OCI-LY7 (cell line): ENCODE measurements around the gene EVX1. TPM values are rescaled to one million over a fixed set of nuclear protein-coding genes. Genes with fewer than 3 reads are reported as not detected.

Experiments
- BruUV-seq: library from RNA; stranded (reverse); fragments of 400-500 nt; replicated peaks from 2 replicates; lab custom pipeline; 2021; lab: Mats Ljungman, UMichigan
- CTCF ChIA-PET: fragments of 300-600 bp; sonication (Branson Sonifier 250); formaldehyde crosslinking; loops from one replicate; lab custom pipeline; 2022; ENCODE audit warnings: antibody characterized with exemption; ENCODE audit not compliant: unreplicated experiment; lab: Charles Lee
- POLR2A ChIA-PET: fragments of 300-600 bp; sonication (Branson Sonifier 250); formaldehyde crosslinking; loops from one replicate; lab custom pipeline; 2022; ENCODE audit warnings: antibody characterized with exemption; lab: Charles Lee
- DNase-seq: peaks from one replicate; pipeline ENCODE4 v3.0.0-alpha.2; 2015; ENCODE audit warnings: low spot score
- H2AFZ ChIP-seq: fragments of 200-600 bp; sonication (generic), shearing (Covaris generic); 2 replicates; pipeline ENCODE4 v1.6.1; 2014; ENCODE audit warnings: mild to moderate bottlenecking, antibody characterized with exemption, low read length, moderate library complexity
- H3K27ac ChIP-seq: fragments of 200-600 bp; sonication (generic); 2 replicates; pipeline ENCODE4 v1.5.1; 2014; ENCODE audit warnings: mixed run types, low read depth, mild to moderate bottlenecking, moderate library complexity, low read length, inconsistent platforms; ENCODE audit not compliant: poor library complexity, severe bottlenecking
- H3K36me3 ChIP-seq: fragments of 200-600 bp; sonication (generic); 2 replicates; pipeline ENCODE4 v1.6.1; 2014; ENCODE audit warnings: mild to moderate bottlenecking, antibody characterized with exemption, low read length, moderate library complexity, mixed read lengths; ENCODE audit not compliant: insufficient read depth
- H3K4me1 ChIP-seq: fragments of 200-600 bp; sonication (generic); 2 replicates; pipeline ENCODE4 v1.5.1; 2014; ENCODE audit warnings: mild to moderate bottlenecking, low read length; ENCODE audit not compliant: insufficient read depth, poor library complexity, severe bottlenecking
- H3K4me2 ChIP-seq: fragments of 200-600 bp; sonication (generic); 2 replicates; pipeline ENCODE4 v1.6.1; 2014; ENCODE audit warnings: mild to moderate bottlenecking, low read length
- H3K4me3 ChIP-seq: fragments of 200-600 bp; sonication (generic); 2 replicates; pipeline ENCODE4 v1.5.1; 2014; ENCODE audit warnings: mild to moderate bottlenecking, low read depth, low read length; ENCODE audit not compliant: poor library complexity, severe bottlenecking
- H3K79me2 ChIP-seq: fragments of 200-600 bp; sonication (generic); 2 replicates; pipeline ENCODE4 v1.6.1; 2016; ENCODE audit warnings: low read depth, mild to moderate bottlenecking, low read length, moderate library complexity, mixed read lengths; ENCODE audit not compliant: insufficient read depth
- H3K9me2 ChIP-seq: fragments of 200-600 bp; sonication (generic); 2 replicates; pipeline ENCODE4 v1.6.1; 2016; ENCODE audit warnings: mild to moderate bottlenecking, low read length, mixed read lengths; ENCODE audit not compliant: insufficient read depth
- H3K9me3 ChIP-seq: fragments of 200-600 bp; sonication (generic); 2 replicates; pipeline ENCODE4 v1.6.1; 2014; ENCODE audit warnings: mild to moderate bottlenecking, mixed run types, low read length, mixed read lengths
- H4K20me1 ChIP-seq: fragments of 200-600 bp; sonication (generic); 2 replicates; pipeline ENCODE4 v1.6.1; 2014; ENCODE audit warnings: mild to moderate bottlenecking, antibody characterized with exemption, low read length, moderate library complexity, mixed read lengths; ENCODE audit not compliant: insufficient read depth
- CTCF ChIP-seq: fragments of 200-600 bp; sonication (generic); conservative IDR thresholded peaks from 2 replicates; pipeline ENCODE4 v1.5.1; 2014; ENCODE audit warnings: mild to moderate bottlenecking, antibody characterized with exemption, low read length, moderate library complexity, mixed read lengths
- EZH2phosphoT487 ChIP-seq: fragments of 200-600 bp; sonication (generic); IDR thresholded peaks from 2 replicates; pipeline ENCODE4 v1.6.1; 2018; ENCODE audit warnings: low read depth, borderline replicate concordance, mild to moderate bottlenecking, mixed run types, antibody characterized with exemption, low read length, moderate library complexity, mixed read lengths
- intact Hi-C: fragments of 100-400 bp; cut with micrococcal nuclease; formaldehyde crosslinking; loops from one replicate; pipeline ENCODE4 v1.10.0; 2022; ENCODE audit not compliant: unreplicated experiment
- total RNA-seq, 2 experiments: library from RNA; depleted of rRNA in 1 of 2; stranded (reverse); fragments of >200 nt in 1 of 2; shearing (Covaris generic) in 1 of 2; gene quantifications; 2 replicates each; pipeline ENCODE4 v1.2.3, GENCODE V29; 2014 to 2022

Gene EVX1
- total RNA-seq, 2 experiments from 2014 or later: not detected

DNA sequence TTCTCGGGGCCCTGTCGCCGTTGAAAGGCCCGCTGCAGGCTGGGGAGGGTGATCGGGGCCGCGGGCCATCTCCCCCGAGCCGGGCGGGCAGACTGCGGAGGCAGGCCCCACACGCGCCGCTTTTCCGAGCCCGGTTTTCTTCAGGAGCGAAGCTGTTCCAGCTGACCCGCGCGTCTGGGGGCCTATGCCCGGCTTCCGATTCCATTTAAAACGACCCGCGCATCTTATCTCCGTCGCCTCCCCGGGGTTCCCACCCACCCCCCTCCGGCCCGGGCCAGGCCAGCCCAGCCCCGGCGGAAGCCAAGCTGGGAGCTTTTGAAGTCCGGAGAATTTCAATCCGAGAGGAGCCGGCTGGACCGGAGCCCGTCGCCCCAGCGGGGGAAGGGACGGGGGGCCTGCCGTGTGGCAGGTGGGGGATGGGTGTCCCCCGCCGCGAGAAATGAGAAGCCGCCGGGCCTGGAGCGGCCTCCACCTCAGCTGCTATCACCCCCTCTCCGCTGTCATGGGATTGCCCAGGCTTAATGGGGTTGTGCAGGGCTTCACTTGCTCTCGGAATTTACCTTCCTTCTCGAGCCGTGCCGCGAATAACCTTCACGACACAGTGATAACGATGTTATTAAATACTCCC is 3.1 kb upstream of the EVX1 start:
- Histone ChIP-seq H4K20me1 (no peaks in the 10 kb centered on the region), H3K27ac (no peak overlapping the region), H2AFZ (no peak overlapping the region), H3K4me1 (no peaks in the 10 kb centered on the region), H3K79me2 (no peaks in the 10 kb centered on the region), H3K36me3 (no peaks in the 10 kb centered on the region), H3K9me3 (no peaks in the 10 kb centered on the region), H3K4me2 (no peak overlapping the region), H3K4me3 (no peak overlapping the region), H3K9me2 (no peaks in the 10 kb centered on the region)
- ChIA-PET POLR2A (no interaction called here), CTCF (no interaction called here)
- intact Hi-C loops: no loop called here
- no peak for TF ChIP-seq EZH2phosphoT487
- no peak for TF ChIP-seq CTCF
- no TSS peak for BruUV-seq
- no peak for DNase-seq

GRCh38 chr7:27240015-27240731 is 2.4 kb upstream of the EVX1 start:
- Histone ChIP-seq H3K9me3 (no peaks in the 10 kb centered on the region), H3K4me2 (no peak overlapping the region), H3K9me2 (no peaks in the 10 kb centered on the region), H3K36me3 (no peaks in the 10 kb centered on the region), H2AFZ (no peak overlapping the region), H3K4me3 (no peak overlapping the region), H3K79me2 (no peaks in the 10 kb centered on the region), H4K20me1 (no peaks in the 10 kb centered on the region), H3K27ac (no peak overlapping the region), H3K4me1 (no peaks in the 10 kb centered on the region)
- ChIA-PET CTCF (no interaction called here), POLR2A (interaction anchor here (0.7 kb wide), 1 partner anchor 1863 kb away, joined by 3 read pairs; no protein-coding TSS in a partner anchor)
- no TSS peak for BruUV-seq
- no peak for DNase-seq
- no peak for TF ChIP-seq EZH2phosphoT487
- no peak for TF ChIP-seq CTCF
- intact Hi-C loops: no loop called here
